Mononuclear cell (primary cell): ENCODE results near the gene ZNF391. TPM values are rescaled to one million over a fixed set of nuclear protein-coding genes. Genes with fewer than 3 reads are reported as not detected.
"Not testable (repeated sequence)": the region's sequence is repeated elsewhere in the genome, so short reads cannot be mapped to it uniquely, and the experiment has no call there.

Source experiments
- H3K27me3 ChIP-seq: 2 replicates; pipeline ENCODE4 v1.6.0; 2011; ENCODE audit warnings: low read length, control low read depth; ENCODE audit not compliant: insufficient read depth
- H3K4me1 ChIP-seq: 2 replicates; pipeline ENCODE4 v1.5.1; 2011; ENCODE audit warnings: mild to moderate bottlenecking, low read length, control low read depth; ENCODE audit not compliant: insufficient read depth
- H3K4me3 ChIP-seq: 2 replicates; pipeline ENCODE4 v1.5.1; 2011; ENCODE audit warnings: mild to moderate bottlenecking, low read length, moderate library complexity
- H3K9me3 ChIP-seq: 2 replicates; pipeline ENCODE4 v1.5.1; 2011; ENCODE audit warnings: low read depth, mild to moderate bottlenecking, control low read depth, low read length
- total RNA-seq: library from RNA; depleted of rRNA; stranded (reverse); fragments of >200 nt; gene quantifications from one replicate; pipeline ENCODE4 v1.2.3, GENCODE V29; 2012

The ZNF391 gene
- total RNA-seq, 1 donor: 0.84 TPM

DNA sequence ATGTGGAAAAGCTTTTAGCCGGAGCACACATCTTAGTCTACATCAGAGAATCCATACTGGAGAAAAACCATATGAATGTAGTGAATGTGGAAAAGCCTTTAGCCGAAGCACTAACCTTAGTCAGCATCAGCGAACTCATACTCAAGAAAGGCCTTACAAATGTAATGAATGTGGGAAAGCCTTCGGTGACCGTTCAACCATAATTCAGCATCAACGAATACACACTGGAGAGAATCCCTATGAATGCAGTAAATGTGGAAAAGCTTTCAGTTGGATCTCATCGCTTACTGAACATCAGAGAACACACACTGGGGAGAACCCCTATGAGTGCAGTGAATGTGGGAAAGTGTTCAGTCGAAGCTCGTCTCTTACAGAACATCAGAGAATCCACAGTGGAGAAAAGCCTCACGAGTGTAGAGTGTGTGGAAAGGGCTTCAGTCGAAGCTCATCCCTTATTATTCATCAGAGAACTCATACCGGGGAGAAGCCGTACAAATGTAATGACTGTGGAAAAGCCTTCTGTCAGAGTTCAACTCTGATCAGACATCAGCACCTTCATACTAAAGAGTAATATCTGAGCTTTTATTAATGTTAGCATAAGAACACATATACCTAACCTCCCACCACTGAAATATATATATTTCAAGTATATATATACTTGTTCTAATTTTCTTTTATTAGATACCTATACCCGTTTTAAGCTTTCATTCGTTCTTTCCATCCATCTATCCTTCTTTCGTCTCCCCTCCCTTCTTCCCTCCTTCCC lies 12.5 kb downstream of the ZNF391 start:
- Histone ChIP-seq H3K4me1 (no peaks in the 10 kb centered on the region), H3K27me3 (no peaks in the 10 kb centered on the region), H3K4me3 (no peak overlapping the region), H3K9me3 (peaks cover 30% of the 10 kb centered on the region)

DNA sequence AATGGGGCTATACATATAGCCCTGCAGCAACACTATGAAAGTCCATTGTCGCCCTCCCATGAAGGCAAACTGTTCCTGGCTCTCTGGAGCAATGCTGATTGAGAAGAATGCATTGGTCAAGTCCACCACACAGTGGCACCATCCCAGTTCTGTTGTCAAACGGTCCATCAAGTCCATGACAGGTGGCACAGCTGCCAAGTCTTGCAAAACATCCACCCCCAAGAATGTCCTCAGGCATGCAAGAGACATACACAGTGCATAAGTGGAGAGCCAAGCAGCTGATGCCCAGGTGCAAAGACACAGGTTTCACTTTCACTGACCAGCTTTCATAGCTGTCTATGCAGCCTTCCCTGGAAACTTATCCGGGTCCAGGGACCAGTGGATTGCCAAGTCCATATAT lies 17.5 kb downstream of the ZNF391 start:
- H3K9me3 ChIP-seq: peaks cover 19% of the 10 kb centered on the region
- no peak overlapping the region for H3K4me3 ChIP-seq
- no peaks in the 10 kb centered on the region for H3K4me1 ChIP-seq
- no peaks in the 10 kb centered on the region for H3K27me3 ChIP-seq

DNA sequence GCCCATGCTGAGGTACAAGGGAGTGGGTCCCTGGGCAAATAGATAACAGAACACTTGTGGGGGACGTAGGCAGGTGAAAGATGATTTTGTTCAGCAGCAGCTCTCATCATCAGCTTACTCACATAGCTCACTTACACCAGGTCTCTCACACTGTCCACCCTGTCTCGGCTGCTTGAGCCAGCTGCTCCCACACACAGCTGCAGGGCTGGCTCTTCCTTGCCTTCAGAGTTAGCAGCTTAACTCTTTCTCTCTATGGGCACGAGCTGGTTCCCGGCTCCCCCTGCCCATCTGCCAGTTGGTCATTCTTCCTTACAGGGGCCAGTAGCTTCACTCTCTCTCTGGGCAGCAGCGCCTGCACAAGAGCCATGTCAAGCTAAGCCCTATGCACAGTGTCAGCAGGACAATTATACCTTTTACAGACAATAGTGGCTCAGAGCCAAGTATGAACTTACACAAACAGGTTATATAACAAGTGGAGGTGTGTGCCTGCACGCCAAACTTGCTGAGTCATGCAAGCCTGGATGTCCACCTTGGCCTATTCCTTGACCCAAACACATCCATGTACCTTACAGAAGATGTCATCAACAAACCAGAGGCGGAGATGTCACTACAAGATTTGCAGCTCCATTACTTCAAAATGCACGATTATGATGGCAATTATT lies 18.7 kb downstream of the ZNF391 start:
- Histone ChIP-seq H3K4me1 (no peaks in the 10 kb centered on the region), H3K9me3 (peaks cover 7% of the 10 kb centered on the region), H3K4me3 (no peak overlapping the region)

DNA sequence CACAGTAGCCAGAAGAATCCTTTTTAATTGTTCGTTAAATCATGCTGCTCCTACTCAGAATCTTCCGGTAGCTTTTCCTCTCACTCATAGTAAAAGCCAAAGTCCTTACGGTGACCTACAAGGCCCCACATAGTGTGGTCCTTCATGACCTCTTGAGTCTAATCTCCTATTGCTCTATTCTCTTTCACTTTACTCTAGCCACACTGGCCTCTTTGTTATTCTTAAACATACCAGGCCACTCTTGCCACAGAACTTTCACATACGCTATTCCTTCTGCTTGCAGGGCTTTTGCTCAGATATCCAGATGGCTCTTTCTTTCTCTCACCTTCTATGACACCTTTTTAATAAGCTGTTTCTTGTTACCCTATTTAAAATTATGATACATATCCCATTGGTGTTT lies 25.7 kb downstream of the ZNF391 start:
- H3K4me1 ChIP-seq: no peaks in the 10 kb centered on the region
- H3K27me3 ChIP-seq: no peaks in the 10 kb centered on the region
- no peak overlapping the region for H3K4me3 ChIP-seq
- peaks cover 4% of the 10 kb centered on the region for H3K9me3 ChIP-seq

More for the DNA sequence above, 18.7 kb downstream of the ZNF391 start:
- no peaks in the 10 kb centered on the region for H3K27me3 ChIP-seq

DNA sequence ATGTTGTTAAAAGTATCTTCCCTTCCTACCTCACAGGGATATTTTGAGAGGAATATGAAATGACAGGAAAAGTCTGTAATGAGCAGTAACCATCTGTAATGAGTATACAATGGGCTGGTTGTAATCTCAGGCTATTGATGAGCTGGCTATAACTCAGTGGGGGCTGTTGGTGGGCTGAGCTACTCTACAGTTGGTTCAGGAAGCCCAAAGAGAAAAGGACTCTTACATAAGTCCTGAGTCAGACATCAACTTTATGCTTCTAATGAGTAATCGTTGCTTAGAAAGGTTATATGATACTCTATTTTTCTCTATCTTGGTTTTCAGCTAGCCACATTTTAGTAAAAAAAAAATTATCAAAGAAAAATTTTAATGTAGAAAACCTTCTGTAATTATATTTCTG lies 26.4 kb downstream of the ZNF391 start:
- H3K27me3 ChIP-seq: no peaks in the 10 kb centered on the region
- no peaks in the 10 kb centered on the region for H3K4me1 ChIP-seq
- H3K9me3 ChIP-seq: peaks cover 4% of the 10 kb centered on the region
- H3K4me3 ChIP-seq: no peak overlapping the region

DNA sequence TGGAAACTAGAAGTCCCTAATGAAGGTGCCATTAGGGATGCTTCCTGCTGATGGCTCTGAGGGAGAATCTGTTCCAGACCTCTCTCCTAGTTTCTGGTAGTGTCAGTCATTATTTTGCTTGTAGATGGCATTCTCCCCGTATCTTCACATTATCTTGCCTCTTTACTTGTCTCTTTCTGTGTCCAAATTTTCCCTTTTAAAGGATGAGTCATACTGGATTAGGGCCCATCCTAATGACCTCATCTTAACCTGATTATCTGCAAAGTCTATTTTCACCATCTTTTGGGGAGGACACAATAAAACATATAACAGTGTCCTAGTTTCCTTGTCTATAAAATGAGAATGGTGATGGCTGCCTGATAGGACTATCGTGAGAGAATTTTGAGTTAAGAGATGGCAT lies 27.3 kb downstream of the ZNF391 start:
- H3K27me3 ChIP-seq: no peaks in the 10 kb centered on the region
- H3K4me3 ChIP-seq: no peak overlapping the region
- H3K9me3 ChIP-seq: peaks cover 4% of the 10 kb centered on the region
- H3K4me1 ChIP-seq: no peaks in the 10 kb centered on the region

DNA sequence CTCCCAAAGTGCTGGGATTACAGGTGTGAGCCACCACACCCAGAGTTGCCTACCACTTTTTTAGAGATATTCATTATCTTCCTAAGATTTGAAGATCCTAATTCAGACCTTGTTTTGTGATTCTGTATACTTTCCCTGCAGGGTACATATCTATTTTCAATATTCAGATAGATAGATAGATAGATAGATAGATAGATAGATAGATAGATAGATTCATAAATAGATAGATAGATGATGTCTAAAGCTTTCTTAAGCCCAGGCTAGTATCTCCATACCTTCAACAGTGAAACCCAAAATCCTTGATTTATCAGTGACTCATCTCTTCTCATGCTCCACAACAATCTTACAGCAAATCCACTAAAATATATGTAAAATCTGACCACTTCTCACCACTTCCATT lies 30.8 kb downstream of the ZNF391 start:
- H3K9me3 ChIP-seq: peaks cover 4% of the 10 kb centered on the region

DNA sequence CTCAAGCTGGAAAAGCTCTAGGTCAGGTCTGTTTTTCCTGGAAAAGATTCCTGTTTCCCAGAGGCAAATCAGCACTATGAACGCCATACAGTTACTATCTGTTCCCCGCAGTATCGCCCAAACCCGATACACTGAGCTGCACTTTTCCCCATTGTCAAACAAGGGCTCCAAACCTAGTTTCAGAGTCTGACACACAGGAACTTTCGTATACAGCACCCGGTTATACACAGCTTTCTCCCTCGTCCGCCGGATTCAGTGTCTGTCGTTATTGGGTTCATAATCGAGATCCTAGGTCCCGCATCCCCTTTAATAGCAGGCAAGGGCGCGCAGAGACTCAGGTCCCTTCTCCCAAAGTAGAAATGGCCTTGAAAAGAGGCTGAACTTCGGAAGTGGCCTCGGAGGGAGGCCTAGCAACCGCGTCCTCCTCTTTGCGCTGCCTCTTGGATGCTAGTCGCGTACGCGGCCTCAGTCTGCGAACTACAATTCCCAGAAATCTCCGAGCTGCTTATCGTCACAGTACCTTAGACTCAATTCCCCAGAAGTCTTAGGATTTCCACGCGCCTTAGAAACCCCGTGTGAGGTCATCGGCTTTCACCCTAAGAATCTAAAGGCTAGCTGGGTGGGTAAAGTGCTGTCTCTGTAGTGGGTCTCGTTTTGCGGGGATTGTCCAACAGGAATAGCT lies 34.2 kb downstream of the ZNF391 start:
- Histone ChIP-seq H3K4me3 (no peak overlapping the region), H3K9me3 (no peaks in the 10 kb centered on the region), H3K4me1 (no peaks in the 10 kb centered on the region)

More for the DNA sequence above, 30.8 kb downstream of the ZNF391 start:
- H3K27me3 ChIP-seq: no peaks in the 10 kb centered on the region
- H3K4me3 ChIP-seq: no peak overlapping the region
- H3K4me1 ChIP-seq: no peaks in the 10 kb centered on the region

DNA sequence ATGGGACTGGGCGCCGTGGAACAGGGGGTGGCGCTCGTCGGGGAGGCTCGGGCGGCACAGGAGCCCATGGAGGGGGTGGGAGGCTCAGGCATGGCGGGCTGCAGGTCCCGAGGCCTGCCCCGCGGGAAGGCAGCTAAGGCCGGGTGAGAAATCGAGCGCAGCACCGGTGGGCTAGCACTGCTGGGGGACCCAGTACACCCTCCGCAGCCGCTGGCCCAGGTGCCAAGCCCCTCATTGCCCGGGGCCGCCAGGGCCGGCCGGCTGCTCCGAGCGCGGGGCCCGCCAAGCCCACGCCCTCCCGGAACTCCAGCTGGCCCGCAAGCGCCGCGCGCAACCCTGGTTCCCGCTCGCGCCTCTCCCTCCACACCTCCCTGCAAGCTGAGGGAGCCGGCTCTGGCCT lies 36.3 kb downstream of the ZNF391 start:
- H3K27me3 ChIP-seq, H3K4me3 ChIP-seq, H3K4me1 ChIP-seq, H3K9me3 ChIP-seq: not testable (repeated sequence)

More for the DNA sequence above, 34.2 kb downstream of the ZNF391 start:
- H3K27me3 ChIP-seq: no peaks in the 10 kb centered on the region

DNA sequence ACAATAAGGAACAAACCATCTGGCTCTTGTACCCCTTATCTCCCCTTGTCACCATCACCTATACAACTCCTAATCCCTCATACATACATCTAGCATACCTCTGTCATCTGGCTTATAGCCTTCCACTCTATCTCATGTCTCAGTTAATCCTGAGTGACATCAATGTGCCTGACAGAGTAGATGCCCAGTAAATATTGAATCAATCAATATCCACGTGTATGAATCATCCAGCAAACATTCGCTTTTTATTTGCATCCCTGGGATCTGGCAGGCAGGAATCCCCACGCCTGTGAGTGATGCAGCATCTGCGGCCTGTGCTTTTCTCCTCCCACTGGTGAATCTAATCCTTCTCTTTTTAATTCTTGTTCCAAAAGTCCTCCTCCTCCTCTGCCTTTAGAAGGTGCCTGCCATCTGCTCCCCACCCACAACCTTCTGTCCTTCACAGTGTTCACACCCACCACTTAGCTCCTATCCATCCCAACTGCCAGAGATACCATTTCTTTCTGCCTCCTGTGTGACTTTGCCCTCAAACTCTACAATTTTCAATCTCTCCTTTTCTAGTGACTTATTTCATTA lies 37.6 kb downstream of the ZNF391 start:
- H3K4me1 ChIP-seq: no peaks in the 10 kb centered on the region
- no peaks in the 10 kb centered on the region for H3K27me3 ChIP-seq
- H3K4me3 ChIP-seq: no peak overlapping the region
- H3K9me3 ChIP-seq: no peaks in the 10 kb centered on the region

DNA sequence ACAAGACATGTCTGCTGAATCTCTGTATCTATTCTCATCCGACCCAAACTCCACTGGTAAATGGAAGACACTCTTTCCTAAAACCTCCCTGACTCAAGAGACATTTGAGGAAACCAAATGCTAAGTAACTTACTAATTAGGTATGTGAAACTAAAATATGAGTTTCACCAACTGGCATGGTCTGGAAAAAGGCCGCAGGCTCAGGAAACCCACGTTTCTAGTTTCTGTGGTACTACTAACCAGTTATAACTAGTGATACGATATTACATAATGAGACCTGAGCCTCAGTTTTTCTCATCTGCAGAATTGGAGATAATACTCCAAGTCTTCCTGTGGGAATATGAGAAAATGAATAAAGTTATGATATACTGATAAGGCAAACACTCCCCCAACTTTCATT lies 39.9 kb downstream of the ZNF391 start:
- H3K4me1 ChIP-seq: no peaks in the 10 kb centered on the region
- H3K9me3 ChIP-seq: peaks cover 2% of the 10 kb centered on the region
- no peaks in the 10 kb centered on the region for H3K27me3 ChIP-seq
- no peak overlapping the region for H3K4me3 ChIP-seq

DNA sequence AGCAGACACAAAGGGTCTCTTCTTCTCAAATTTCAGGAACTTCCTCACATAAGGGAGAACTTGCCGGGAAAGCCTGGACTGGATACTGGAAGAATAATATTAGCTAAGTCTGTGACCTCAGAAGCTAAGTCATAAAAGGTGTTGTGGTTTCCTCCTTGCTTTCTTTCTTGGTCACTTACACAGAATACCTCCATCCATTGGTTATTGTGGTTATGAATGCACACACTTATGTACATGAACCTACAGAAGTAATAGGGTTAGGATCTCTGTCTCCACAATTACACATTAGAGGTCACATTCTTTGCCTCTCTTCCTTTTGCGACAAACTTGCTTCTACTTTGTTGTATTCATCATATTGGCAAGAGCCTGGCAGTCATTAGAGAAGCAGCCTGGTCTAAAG lies 40.4 kb downstream of the ZNF391 start:
- H3K27me3 ChIP-seq: no peaks in the 10 kb centered on the region
- peaks cover 7% of the 10 kb centered on the region for H3K9me3 ChIP-seq

DNA sequence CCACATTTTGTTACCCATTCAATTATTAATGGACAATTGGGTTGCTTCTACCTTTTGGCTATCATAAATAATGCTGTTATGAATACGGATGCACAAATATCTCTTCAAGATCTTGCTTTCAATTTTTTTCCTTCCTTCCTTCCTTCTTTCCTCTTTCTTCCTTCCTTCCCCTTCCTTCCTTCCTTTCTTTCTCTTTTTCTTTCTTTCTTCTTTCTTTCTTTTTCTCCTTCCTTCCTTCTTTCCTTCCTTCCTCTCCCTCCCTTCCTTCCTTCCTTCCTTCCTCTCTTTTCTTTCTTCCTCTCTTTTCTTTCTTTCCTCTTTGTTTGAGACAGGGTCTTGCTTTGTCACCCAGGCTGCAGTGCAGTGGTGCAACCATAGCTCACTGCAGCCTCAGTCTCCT lies 45.2 kb downstream of the ZNF391 start:
- H3K4me1 ChIP-seq: no peaks in the 10 kb centered on the region
- peaks cover 25% of the 10 kb centered on the region for H3K9me3 ChIP-seq
- H3K4me3 ChIP-seq: no peak overlapping the region

More for the DNA sequence above, 40.4 kb downstream of the ZNF391 start:
- Histone ChIP-seq H3K4me3 (no peak overlapping the region), H3K4me1 (no peaks in the 10 kb centered on the region)

DNA sequence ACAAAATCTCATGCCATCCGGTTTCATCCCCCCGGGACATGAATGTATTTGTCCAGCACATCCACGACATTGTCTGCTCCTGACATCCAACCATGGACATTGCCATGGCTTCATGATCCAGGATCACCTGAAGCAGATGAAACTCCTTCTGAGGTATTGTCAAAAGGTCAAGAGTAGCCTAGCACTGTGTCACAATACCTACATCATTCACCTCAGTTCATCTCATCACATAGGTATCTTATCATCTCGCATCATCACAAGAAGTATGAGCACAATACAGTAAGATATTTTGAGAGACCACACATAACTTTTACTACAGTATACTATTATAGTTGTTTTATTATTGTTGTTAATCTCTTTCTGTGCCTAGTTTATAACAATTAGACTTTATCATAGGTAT lies 50.8 kb downstream of the ZNF391 start:
- no peak overlapping the region for H3K4me3 ChIP-seq
- H3K9me3 ChIP-seq: peaks cover 31% of the 10 kb centered on the region
- no peaks in the 10 kb centered on the region for H3K4me1 ChIP-seq
- H3K27me3 ChIP-seq: no peaks in the 10 kb centered on the region

More for the DNA sequence above, 45.2 kb downstream of the ZNF391 start:
- no peaks in the 10 kb centered on the region for H3K27me3 ChIP-seq

DNA sequence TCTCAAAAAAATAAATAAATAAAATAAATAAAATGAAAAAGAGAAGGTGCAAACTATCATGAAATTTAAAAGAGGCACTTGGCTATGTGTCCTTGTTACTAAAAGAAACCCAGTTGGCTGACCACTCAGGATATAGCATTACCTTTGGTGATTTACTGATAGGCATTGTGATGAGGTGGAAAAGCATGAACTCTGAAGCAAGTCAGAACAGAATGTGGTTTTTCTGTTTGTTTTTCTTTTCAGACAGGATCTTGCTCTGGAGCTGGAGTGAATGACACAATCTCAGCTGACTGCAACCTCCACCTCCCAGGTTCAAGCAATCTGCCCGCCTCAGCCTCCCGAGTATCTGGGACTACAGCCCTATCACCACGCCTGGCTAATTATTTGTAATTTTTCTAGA lies 52.4 kb downstream of the ZNF391 start:
- Histone ChIP-seq H3K9me3 (peaks cover 32% of the 10 kb centered on the region), H3K4me1 (no peaks in the 10 kb centered on the region), H3K27me3 (no peaks in the 10 kb centered on the region), H3K4me3 (no peak overlapping the region)
